ENCODE measurements around the gene OAS1.

DNA sequence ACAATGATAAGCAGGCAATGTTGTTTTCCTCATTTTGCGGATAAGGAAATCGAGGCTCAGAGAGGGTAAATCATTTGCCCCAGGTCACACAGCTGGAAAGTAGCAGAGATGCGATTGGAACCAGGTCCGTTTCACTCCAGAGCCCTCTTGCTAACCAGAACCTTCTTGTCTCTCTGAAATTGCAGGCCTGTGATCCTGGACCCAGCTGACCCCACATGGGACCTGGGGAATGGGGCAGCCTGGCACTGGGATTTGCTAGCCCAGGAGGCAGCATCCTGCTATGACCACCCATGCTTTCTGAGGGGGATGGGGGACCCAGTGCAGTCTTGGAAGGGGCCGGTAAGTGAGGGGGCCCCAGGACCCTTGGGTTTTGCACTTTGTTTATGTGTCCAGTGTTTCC, 41.0 kb downstream of the OAS1 start:
- TF ChIP-seq, protein P1, sequence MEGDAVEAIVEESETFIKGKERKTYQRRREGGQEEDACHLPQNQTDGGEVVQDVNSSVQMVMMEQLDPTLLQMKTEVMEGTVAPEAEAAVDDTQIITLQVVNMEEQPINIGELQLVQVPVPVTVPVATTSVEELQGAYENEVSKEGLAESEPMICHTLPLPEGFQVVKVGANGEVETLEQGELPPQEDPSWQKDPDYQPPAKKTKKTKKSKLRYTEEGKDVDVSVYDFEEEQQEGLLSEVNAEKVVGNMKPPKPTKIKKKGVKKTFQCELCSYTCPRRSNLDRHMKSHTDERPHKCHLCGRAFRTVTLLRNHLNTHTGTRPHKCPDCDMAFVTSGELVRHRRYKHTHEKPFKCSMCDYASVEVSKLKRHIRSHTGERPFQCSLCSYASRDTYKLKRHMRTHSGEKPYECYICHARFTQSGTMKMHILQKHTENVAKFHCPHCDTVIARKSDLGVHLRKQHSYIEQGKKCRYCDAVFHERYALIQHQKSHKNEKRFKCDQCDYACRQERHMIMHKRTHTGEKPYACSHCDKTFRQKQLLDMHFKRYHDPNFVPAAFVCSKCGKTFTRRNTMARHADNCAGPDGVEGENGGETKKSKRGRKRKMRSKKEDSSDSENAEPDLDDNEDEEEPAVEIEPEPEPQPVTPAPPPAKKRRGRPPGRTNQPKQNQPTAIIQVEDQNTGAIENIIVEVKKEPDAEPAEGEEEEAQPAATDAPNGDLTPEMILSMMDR (IDR thresholded peaks at IDR 0.05) = no peak
- TF ChIP-seq POLR2A (IDR thresholded peaks at IDR 0.05) (no peak), POLR2AphosphoS5 (IDR thresholded peaks at IDR 0.05) (no peak)
